HepG2 (cell line): ENCODE results near the gene DCTN4. TPM values are rescaled to one million over a fixed set of nuclear protein-coding genes. Genes with fewer than 3 reads are reported as not detected.

Experiments used
- ATAC-seq: fragments of 200-7000 bp; cut with Tn5 transposase; 3 replicates; pipeline ENCODE4 v1.9.1; 2020; ENCODE audit warnings: mild to moderate bottlenecking, moderate library complexity
- BruUV-seq: library from RNA; stranded (reverse); fragments of 400-500 nt; replicated peaks from 2 replicates; lab custom pipeline; 2021; lab: Mats Ljungman, UMichigan
- CTCF ChIA-PET: fragments of 300-600 bp; formaldehyde crosslinking; extraction: SDS; loops from one replicate; lab custom pipeline; 2021; ENCODE audit warnings: low total read pairs, inconsistent platforms, low intra/inter-chr PET ratio; lab: Yijun Ruan, JAX
- POLR2A ChIA-PET: fragments of 350-600 bp; sonication (Branson Sonifier 250); formaldehyde crosslinking; loops from one replicate; lab custom pipeline; 2020; ENCODE audit warnings: antibody characterized with exemption, inconsistent platforms; lab: Yijun Ruan, JAX
- DNase-seq: peaks from one replicate; pipeline ENCODE4 v3.0.0-alpha.2; 2015; ENCODE audit warnings: low spot score
- FAIRE-seq: peaks from 3 replicates; lab custom pipeline; 2011; peaks lifted over from hg19 to GRCh38; lab: Jason Lieb, UNC
- H2AFZ ChIP-seq: one replicate; pipeline ENCODE4 v1.6.1; 2011; ENCODE audit warnings: low read length, inconsistent platforms
- H3K27ac ChIP-seq: fragments of 300-600 bp; 3 replicates; pipeline ENCODE4 v1.8.0; 2011; ENCODE audit warnings: mixed run types, mild to moderate bottlenecking, mixed read lengths, low read length, inconsistent platforms; ENCODE audit not compliant: insufficient read depth; ENCODE audit errors: extremely low read length
- H3K27me3 ChIP-seq, 2 experiments: fragments of 200-600 bp in 1 of 2; 2 replicates in 1 of 2; 3 replicates in 1 of 2; pipeline versions ENCODE4 v1.6.0 to v1.8.0; 2011; ENCODE audit warnings: low read length in 2 of 2, mild to moderate bottlenecking in 2 of 2, moderate library complexity in 2 of 2, inconsistent platforms in 1 of 2; ENCODE audit not compliant: insufficient read depth in 2 of 2, control insufficient read depth in 1 of 2
- H3K36me3 ChIP-seq, 2 experiments: fragments of 200-600 bp in 1 of 2; replicated peaks in 1 of 2; 2 replicates in 1 of 2; 3 replicates in 1 of 2; pipeline versions ENCODE4 v1.5.1 to v1.8.0; 2011; ENCODE audit warnings: low read length in 2 of 2, inconsistent platforms in 1 of 2; ENCODE audit not compliant: insufficient read depth in 2 of 2, control insufficient read depth in 1 of 2
- H3K4me1 ChIP-seq: 2 replicates; pipeline ENCODE4 v1.5.1; 2012; ENCODE audit warnings: low read length, inconsistent platforms; ENCODE audit not compliant: insufficient read depth
- H3K4me2 ChIP-seq: 2 replicates; pipeline ENCODE4 v1.6.0; 2011; ENCODE audit warnings: low read depth, low read length, inconsistent platforms
- H3K4me3 ChIP-seq, 3 experiments: fragments of 200-600 bp in 1 of 3; sonication (generic), shearing (Covaris generic) in 1 of 3; replicated peaks in 1 of 3; 2 replicates each; pipeline ENCODE4 v1.5.1; 2011 to 2016; ENCODE audit warnings: low read length in 3 of 3, inconsistent platforms in 2 of 3, low read depth in 2 of 3, mild to moderate bottlenecking in 2 of 3, control low read depth in 1 of 3, mixed read lengths in 1 of 3; ENCODE audit not compliant: insufficient read depth in 1 of 3
- H3K79me2 ChIP-seq: one replicate; pipeline ENCODE4 v1.6.1; 2011; ENCODE audit warnings: low read length, inconsistent platforms; ENCODE audit not compliant: insufficient read depth
- H3K9ac ChIP-seq: 2 replicates; pipeline ENCODE4 v1.6.0; 2011; ENCODE audit warnings: mild to moderate bottlenecking, low read depth, low read length, inconsistent platforms; ENCODE audit not compliant: insufficient read depth
- H3K9me3 ChIP-seq: 2 replicates; pipeline ENCODE4 v1.5.1; 2012; ENCODE audit warnings: mild to moderate bottlenecking, low read length
- H4K20me1 ChIP-seq: 2 replicates; pipeline ENCODE4 v1.6.0; 2011; ENCODE audit warnings: inconsistent platforms, mild to moderate bottlenecking, low read length, moderate library complexity; ENCODE audit not compliant: insufficient read depth
- SP2 ChIP-seq: sonication (generic); formaldehyde crosslinking; IDR thresholded peaks from 2 replicates; pipeline ENCODE4 v1.5.1; 2020; ENCODE audit warnings: mild to moderate bottlenecking, missing genetic modification reagents
- ZNF292 ChIP-seq: sonication (generic); formaldehyde crosslinking; IDR thresholded peaks from 2 replicates; pipeline ENCODE4 v1.8.1; 2022; ENCODE audit warnings: mild to moderate bottlenecking, low read depth, missing genetic modification reagents, borderline replicate concordance
- ZNF296 ChIP-seq: sonication (generic); formaldehyde crosslinking; conservative IDR thresholded peaks from 2 replicates; pipeline ENCODE4 v1.5.0; 2020; ENCODE audit warnings: mild to moderate bottlenecking, missing genetic modification reagents
- ZSCAN20 ChIP-seq: sonication (generic); formaldehyde crosslinking; IDR thresholded peaks from 2 replicates; pipeline ENCODE4 v1.4.0; 2020; ENCODE audit warnings: missing genetic modification reagents, mild to moderate bottlenecking, borderline replicate concordance
- in situ Hi-C: cut with HindIII; loops from 2 replicates; pipeline ENCODE4 v1.10.0; 2017; ENCODE audit warnings: low pct_unique_long_range_greater_than_20kb; ENCODE audit not compliant: extremely low pct_ligation_motif_present
- intact Hi-C: fragments of 100-400 bp; cut with micrococcal nuclease; formaldehyde crosslinking; loops from one replicate; pipeline ENCODE4 v1.10.0; 2022; ENCODE audit not compliant: unreplicated experiment
- polyA plus RNA-seq, 8 experiments: library from polyadenylated mRNA; depleted of rRNA in 3 of 8; stranded (reverse) in 7 of 8; unstranded in 1 of 8; fragments of >200 nt; fragmentation: Illumina TruSeq in 4 of 8; extraction: Trizol in 4 of 8; gene quantifications; 2 replicates each; pipeline versions ENCODE4 v1.2.1 to v1.2.3, GENCODE V29; 2011 to 2016; ENCODE audit warnings: low read depth in 4 of 8, missing spikeins in 1 of 8, mixed read lengths in 1 of 8; ENCODE audit not compliant: insufficient read depth in 1 of 8
- total RNA-seq, 5 experiments: library from RNA; depleted of rRNA; stranded (reverse); fragments of >200 nt; fragmentation: Illumina TruSeq; extraction: Trizol; gene quantifications; 2 replicates each; pipeline ENCODE4 v1.2.3, GENCODE V29; 2016; ENCODE audit warnings: low read depth in 1 of 5
- TF ChIP-seq, protein P1 (sequence below): sonication (generic); formaldehyde crosslinking; IDR thresholded peaks from 2 replicates; pipeline ENCODE4 v1.4.0; 2020; ENCODE audit warnings: mild to moderate bottlenecking, missing genetic modification reagents
- TF ChIP-seq, protein P2 (sequence below): sonication (generic); formaldehyde crosslinking; IDR thresholded peaks from 2 replicates; pipeline ENCODE4 v1.8.1; 2023; ENCODE audit warnings: missing genetic modification reagents, mild to moderate bottlenecking, borderline replicate concordance
- TF ChIP-seq, protein P3 (sequence below): sonication (generic); formaldehyde crosslinking; IDR thresholded peaks from 2 replicates; pipeline ENCODE4 v1.4.0; 2020; ENCODE audit warnings: missing genetic modification reagents

The DCTN4 gene
- total and polyA plus RNA-seq, 2 of the 13 experiments (the other 11 are each of a cell fraction or from before 2014, with no cell fraction given) = 24.1 to 26.9 TPM

DNA sequence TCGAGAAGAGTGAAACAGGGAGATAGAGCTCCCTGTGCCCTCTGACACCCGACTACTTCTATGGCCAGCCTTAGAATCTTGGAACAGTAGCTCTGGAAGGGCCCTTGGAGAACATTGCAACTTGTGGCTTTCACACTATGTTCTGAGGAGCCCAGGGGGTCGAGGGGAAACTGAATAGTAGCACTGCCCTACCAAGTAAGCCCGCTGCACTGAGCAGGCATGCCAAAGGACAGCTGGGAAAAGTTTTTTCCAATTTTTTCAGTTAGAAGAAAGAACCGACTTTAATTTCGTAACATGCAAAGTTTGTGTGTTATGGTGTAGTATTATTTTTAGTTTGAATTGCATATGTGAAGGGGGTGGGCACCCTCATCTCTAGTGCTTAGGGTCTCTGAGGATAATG, 30.6 kb upstream of the DCTN4 start (continued):
- TF ChIP-seq, protein P1, sequence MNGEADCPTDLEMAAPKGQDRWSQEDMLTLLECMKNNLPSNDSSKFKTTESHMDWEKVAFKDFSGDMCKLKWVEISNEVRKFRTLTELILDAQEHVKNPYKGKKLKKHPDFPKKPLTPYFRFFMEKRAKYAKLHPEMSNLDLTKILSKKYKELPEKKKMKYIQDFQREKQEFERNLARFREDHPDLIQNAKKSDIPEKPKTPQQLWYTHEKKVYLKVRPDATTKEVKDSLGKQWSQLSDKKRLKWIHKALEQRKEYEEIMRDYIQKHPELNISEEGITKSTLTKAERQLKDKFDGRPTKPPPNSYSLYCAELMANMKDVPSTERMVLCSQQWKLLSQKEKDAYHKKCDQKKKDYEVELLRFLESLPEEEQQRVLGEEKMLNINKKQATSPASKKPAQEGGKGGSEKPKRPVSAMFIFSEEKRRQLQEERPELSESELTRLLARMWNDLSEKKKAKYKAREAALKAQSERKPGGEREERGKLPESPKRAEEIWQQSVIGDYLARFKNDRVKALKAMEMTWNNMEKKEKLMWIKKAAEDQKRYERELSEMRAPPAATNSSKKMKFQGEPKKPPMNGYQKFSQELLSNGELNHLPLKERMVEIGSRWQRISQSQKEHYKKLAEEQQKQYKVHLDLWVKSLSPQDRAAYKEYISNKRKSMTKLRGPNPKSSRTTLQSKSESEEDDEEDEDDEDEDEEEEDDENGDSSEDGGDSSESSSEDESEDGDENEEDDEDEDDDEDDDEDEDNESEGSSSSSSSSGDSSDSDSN (CRISPR knock-in tag) = no peak

DNA sequence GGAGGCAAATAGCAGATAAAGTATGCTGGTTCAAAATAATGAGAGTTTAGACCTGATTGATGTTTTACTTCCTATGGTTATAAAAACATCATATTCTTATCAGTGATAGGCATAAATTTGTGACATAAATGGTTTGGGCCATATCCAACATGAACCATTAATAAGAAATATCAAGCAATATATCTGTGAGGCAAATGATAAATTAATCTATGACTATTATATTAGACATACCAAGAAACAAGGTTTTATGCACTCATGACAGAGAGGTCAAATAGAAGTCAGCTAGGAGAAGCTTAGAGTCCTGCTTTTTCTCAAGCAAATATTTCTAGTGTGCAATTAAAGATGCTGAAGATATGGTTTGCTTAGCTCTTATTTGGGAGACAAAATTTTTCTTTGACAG, 30.2 kb upstream of the DCTN4 start:
- no TSS peak for BruUV-seq
- Histone ChIP-seq H3K9ac (no peak overlapping the region), H3K4me3 (no peak overlapping the region), H3K9me3 (no peaks in the 10 kb centered on the region), H3K79me2 (peaks cover 82% of the 10 kb centered on the region), H3K4me2 (no peak overlapping the region), H3K36me3 (peaks cover 4 to 8% of the 10 kb centered on the region in 2 experiments; a peak in 4 of 5 replicates), H3K4me1 (peaks cover 63% of the 10 kb centered on the region), H4K20me1 (peaks cover 13% of the 10 kb centered on the region), H3K27ac (no peak overlapping the region), H3K27me3 (no peaks in the 10 kb centered on the region), H2AFZ (no peak overlapping the region)
- in situ Hi-C loops = no loop called here
- POLR2A ChIA-PET = no interaction called here
- FAIRE-seq (no peak), ATAC-seq (no peak), DNase-seq (no peak)
- TF ChIP-seq SP2 (CRISPR knock-in tag) (no peak), ZNF292 (CRISPR knock-in tag) (no peak), ZSCAN20 (CRISPR knock-in tag) (no peak), ZNF296 (CRISPR knock-in tag) (no peak)
- TF ChIP-seq, protein P2, sequence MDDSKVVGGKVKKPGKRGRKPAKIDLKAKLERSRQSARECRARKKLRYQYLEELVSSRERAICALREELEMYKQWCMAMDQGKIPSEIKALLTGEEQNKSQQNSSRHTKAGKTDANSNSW = no peak
- TF ChIP-seq, protein P3, sequence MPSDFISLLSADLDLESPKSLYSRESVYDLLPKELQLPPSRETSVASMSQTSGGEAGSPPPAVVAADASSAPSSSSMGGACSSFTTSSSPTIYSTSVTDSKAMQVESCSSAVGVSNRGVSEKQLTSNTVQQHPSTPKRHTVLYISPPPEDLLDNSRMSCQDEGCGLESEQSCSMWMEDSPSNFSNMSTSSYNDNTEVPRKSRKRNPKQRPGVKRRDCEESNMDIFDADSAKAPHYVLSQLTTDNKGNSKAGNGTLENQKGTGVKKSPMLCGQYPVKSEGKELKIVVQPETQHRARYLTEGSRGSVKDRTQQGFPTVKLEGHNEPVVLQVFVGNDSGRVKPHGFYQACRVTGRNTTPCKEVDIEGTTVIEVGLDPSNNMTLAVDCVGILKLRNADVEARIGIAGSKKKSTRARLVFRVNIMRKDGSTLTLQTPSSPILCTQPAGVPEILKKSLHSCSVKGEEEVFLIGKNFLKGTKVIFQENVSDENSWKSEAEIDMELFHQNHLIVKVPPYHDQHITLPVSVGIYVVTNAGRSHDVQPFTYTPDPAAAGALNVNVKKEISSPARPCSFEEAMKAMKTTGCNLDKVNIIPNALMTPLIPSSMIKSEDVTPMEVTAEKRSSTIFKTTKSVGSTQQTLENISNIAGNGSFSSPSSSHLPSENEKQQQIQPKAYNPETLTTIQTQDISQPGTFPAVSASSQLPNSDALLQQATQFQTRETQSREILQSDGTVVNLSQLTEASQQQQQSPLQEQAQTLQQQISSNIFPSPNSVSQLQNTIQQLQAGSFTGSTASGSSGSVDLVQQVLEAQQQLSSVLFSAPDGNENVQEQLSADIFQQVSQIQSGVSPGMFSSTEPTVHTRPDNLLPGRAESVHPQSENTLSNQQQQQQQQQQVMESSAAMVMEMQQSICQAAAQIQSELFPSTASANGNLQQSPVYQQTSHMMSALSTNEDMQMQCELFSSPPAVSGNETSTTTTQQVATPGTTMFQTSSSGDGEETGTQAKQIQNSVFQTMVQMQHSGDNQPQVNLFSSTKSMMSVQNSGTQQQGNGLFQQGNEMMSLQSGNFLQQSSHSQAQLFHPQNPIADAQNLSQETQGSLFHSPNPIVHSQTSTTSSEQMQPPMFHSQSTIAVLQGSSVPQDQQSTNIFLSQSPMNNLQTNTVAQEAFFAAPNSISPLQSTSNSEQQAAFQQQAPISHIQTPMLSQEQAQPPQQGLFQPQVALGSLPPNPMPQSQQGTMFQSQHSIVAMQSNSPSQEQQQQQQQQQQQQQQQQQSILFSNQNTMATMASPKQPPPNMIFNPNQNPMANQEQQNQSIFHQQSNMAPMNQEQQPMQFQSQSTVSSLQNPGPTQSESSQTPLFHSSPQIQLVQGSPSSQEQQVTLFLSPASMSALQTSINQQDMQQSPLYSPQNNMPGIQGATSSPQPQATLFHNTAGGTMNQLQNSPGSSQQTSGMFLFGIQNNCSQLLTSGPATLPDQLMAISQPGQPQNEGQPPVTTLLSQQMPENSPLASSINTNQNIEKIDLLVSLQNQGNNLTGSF (CRISPR knock-in tag) = no peak
- CTCF ChIA-PET = no interaction called here
- intact Hi-C loops = no loop called here
